Activated CD8-positive, alpha-beta memory T cell treated with anti-CD3 and anti-CD28 coated beads, Interleukin-2, amount 50 U/mL, for 1 hour (primary cell): ENCODE measurements around the gene FARP1.

Experiments
- DNase-seq: peaks from one replicate; pipeline ENCODE4 v3.0.0-alpha.2; 2020; ENCODE audit errors: extremely low read depth

The FARP1 gene

DNA sequence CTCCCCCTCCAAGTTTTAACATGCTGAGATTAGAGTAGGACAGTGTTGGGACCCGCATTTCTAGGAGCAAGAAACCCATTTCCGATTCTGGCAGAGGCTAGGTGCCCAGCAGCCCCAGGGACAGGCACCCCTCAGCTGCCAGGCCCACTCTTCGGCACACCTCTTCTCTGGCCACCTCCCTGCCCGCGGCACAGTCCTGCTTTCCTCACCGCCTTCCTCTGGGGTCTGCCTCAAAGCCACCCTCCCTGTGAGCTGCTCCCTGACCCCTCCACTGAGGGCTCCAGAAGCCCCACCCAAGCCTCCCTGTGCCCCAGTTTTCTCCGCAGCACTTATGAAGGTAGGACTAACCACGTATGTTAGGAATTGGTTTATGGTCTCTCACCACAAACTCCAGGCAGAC lies 354.1 kb downstream of the FARP1 start:
- no peak for DNase-seq

DNA sequence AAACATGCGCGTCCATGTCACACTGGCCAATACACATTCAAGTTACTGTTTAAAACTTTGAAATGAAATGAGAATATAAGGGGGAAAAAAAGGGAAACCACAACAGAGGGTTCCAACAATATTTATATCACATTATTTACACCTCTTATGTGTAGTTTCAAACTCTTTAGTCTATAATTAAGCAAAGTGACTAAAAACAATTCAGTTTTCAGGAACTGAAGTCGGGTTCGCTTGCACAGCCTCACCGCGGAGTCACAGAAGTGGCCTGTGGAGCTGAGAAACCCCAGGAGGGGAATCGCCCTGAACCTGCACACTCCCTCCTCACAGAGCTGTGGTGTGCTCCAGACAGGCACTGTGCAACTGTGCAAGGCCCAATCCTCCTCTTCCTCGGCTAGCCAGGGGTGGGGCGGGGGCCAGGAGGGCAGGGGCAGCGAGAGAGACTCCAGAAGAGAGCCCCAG lies 358.1 kb downstream of the FARP1 start:
- no peak for DNase-seq

DNA sequence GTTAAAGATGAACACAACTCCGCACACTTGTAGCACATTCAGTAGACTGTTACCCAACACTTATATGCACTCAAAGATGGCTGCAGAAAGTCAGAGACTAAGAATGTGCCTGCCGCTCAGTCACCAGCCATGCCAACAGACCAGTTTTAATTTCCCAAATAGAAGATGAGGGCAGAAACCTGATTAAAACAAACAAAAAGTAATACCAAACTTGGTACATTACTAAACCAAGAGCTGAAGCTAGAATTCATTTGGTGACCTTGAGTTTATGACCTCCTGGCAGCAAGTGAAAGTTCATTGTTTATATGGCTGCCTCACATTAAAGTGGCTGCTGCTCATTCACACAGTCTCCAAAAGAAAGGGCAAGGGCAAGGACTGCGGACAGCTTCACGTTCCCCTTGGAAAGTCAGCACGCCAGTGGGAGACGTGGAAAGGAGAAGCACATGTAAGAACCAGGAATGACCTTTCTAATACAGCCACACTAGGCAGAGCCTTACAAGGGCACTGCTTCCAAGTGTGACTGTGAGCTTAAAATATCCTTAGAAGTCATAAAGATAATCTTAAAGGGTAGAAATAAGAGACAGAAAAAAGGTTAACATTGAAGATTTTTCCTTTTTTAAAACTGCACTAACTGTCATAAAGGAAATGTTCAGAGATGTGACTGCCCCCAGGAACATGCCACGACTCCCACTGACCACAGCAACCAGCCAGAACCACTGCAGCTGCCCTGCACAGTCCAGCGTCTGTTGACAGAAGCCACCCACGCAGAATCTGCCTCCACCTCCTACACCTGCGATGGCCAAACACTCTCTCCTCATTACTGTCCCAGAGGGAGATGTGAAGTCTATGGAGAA lies 360.5 kb downstream of the FARP1 start:
- no peak for DNase-seq

DNA sequence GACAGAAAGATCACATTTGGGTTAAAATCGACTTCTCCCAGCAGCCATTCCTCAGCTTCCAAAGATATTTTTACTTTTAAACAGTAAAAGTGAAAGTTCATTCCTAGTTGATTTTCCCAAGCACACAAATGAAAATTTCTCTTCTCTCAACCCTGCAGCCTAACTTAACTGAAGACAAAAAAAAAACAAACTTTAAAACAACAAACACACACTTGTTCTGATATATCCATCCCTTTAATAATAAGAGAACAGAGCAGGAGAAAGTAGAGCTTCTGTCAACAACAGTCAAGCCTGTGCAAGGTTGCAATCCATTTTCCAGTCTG lies 361.1 kb downstream of the FARP1 start:
- DNase-seq, result no peak

DNA sequence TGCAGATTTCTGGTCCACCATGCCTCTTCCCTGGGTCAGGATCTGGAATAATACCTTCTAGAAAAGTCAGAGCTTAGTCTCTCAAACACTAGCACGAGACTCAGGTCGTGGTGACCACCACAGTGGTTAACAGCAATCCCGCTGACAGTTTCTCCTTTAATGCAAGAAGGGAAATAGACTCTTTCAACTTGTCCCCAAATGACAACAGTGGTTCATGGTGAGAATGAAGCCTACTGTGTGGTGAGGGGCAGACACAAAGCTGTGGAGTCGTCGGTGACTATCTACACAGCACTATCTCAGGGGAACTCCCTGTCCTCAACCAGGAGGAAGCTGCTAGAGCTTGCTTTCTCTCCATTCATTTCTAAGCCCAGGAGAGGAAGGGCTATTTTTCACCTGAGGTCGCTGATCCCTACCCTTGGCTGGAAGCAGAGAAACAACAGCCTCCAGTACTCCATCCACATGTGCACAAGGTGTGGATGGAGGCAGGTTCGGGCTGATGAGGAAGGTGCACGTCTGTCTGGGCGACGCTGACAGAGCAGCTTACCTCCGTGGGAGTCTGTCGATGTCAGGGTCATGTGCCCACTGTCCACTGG lies 361.6 kb downstream of the FARP1 start:
- DNase-seq, result no peak
